NCI-H460 (cell line): ENCODE results near the gene DIPK1A. TPM values are rescaled to one million over a fixed set of nuclear protein-coding genes. Genes with fewer than 3 reads are reported as not detected.

Experiments
- DNase-seq: peaks from one replicate; pipeline ENCODE4 v3.0.0-alpha.2; 2016; ENCODE audit warnings: low read depth; ENCODE audit errors: extremely low read depth
- total RNA-seq: library from RNA; depleted of rRNA; stranded (reverse); fragments of >200 nt; shearing (Covaris generic); gene quantifications from 2 replicates; pipeline ENCODE4 v1.2.3, GENCODE V29; 2014

DIPK1A gene
- total RNA-seq, 1 experiment from 2014 or later: 15.0 TPM

DNA sequence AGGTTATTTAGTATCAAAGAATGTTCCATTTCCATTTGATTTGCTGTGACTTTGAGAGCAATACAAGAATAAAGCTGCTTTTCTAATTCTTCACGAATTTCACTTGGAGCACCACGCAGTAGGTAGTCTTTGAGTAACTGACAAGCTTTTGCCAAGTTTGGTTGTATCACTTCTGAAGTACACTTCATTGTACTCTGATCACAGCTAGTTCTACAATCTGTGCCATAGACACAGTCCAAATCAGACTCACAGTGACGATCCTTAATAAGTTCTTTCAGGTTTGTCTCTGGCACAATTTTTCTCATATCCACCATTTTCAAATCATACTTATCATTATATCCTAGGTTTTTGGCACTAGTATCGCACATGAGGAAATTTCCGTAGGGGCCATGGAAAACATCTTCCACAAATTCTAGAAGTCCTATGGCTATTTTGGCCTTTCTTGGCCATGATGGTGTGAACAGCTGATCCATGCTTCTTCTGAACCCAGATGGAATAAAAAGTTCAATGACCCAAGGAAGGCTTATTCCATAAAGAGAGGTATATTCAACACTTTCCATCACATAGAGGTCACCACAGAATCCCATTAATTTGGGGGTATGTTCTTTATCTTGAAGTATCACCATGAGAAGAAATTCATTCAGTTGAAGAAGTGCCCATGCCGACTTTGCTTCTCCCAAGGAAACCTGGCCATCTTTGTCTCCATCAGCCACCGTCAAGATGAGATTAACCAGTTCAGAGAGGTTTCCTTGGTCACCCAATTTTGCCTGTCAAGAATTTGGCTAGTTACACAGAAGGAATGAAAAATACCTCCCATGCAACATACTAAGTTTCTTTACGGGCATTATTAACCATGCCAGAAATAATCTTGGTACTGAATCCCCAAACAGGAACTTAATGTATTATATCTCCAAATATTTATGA, 117.6 kb downstream of the DIPK1A start:
- no peak for DNase-seq

DNA sequence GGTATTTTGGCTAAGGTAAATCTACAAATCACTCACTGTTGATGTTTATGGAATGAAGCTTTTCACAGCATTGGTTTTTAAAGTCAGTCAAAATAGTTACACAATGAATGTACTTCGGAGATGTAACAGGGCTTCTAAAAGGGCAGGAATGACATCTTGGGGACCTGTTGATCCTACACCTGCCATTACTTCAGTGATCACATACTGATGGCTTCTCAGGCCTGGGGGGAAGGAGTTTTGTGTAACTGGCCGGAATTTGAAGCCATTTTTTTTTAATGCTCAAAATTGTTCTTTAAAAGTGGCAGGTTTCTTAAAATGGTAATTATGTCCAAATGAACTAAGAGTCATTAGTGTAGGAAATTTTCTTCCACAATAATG, 118.2 kb downstream of the DIPK1A start:
- DNase-seq: no peak

DNA sequence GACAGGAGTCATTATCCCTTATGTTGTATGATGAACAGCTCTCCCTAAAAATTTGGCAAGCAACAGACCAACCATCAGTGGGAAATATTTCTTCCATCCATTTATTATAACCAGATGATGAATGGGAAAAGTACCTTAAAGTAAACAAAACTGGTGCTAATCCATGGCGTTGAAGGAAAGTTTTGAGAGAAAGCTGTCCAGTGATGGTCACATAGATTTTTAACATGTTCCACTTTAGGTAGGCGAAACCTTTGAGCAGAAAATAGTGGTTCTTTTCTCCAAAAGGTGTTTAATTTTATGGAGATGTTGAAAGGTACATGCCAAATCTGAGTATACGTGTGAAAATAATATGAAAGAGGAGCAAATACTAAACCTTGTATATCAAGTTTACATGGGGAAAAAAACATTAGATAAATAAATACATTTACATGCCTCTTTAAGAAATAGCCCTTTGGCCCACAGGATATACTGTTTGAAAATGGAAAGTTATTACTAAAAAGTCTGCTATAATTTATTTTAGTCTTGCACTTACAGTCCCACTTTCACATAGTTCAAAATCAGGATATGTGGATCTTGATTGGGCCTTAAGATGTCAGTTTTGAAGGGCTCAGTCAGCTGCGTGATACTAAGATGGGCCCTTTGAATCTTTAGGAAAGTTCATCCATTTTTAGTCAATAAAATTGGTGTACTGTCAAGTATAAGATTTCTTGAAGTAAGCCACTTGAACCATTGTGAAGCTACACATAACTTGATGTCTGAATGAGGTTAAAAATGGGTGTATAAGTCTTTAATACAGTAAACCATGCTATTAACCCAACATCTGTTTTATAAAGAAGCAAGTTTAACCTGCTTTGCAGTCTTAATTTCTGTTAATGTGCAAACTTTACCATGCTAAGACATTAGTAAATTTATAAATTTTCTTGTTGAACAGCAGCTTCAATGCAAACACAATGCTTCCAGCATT, 118.9 kb downstream of the DIPK1A start:
- DNase-seq: no peak

DNA sequence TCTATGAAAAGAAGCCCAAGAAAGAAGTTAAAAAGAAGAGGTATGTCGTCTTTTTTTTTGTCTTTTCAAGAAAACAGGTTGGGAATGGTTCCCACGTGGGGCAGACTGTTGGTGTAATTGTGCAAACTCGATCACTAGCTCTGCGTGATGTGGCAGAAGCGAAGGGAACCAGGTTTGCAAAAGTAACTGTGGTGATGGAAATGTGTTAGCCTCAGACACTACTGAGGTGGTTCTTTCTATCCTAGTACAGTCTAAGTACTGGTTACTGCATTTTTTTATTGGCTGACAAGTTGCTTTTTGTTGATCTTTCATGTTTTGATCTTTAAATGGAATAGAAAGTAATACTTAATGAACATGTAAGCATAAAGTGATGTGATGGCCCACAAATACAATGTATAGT, 120.7 kb downstream of the DIPK1A start:
- no peak for DNase-seq

DNA sequence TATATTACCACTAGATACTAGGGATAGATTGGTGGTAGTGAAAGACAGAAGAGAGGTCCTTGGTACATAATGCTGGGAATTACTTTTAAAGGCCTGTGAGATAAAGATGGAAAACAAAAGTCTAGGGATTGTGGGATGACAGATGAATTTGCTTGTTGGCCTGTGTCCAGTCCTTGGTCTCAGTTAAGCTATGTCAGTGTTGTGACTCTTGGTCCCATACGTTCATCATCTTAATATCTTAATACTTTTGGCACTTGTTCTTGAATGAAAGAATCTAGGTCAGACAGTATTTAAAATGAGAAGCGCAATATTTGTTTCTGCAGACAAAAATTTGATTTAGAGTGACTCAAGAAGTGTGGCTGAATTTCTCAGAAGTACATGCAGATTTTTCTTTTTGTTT, 121.8 kb downstream of the DIPK1A start:
- no peak for DNase-seq

DNA sequence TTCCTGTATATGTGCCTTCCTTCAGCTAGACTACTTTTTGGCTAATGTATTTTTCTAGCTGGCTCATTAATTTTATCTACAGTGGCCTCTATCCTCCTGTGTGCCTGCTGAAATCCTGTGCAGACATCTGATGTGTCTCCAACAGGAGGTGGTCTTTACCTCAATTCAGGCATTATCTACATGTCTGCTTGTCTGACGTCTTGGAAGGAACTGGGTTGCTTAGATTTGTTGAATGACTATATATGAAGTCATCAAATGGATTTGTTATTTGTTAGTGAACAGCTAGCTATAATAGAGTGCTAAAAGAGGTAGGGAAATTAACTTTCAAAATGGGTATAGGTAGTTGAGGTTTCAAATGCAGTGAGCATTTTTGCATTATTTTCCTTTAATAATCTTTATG, 122.7 kb downstream of the DIPK1A start:
- DNase-seq: no peak

DNA sequence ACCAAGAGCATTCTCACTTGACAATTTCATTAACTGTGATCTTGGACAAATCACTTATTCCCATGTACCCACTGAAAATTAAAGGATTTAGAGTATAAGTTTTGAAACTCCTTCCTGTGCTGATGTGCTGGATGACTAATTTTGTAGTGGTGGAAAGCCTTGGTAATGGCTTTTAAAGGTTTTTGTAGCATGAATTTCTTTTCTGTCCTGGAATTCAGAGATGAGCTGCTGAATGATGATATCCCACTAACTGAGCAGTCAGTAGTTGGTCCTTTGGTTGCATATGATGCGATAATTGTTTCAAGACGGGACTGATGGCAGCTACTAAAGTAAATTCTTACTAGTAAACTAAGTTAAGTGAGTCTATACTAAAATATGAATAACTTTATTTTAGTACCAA, 124.2 kb downstream of the DIPK1A start:
- DNase-seq: no peak

DNA sequence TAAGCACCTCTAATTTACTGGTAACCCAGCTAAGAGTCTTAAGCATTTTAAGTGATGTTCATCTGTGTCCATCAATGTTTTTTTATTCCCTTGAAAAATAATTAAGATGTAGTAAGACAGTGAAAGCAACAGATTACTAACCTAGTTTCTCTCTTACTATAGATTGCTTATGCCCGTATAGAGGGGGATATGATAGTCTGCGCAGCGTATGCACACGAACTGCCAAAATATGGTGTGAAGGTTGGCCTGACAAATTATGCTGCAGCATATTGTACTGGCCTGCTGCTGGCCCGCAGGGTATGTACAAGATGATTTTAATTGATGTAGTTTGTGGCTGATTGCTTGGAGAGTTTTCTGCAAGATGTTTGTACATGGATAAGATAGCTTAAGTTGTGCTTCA, 126.6 kb downstream of the DIPK1A start:
- DNase-seq: no peak

DNA sequence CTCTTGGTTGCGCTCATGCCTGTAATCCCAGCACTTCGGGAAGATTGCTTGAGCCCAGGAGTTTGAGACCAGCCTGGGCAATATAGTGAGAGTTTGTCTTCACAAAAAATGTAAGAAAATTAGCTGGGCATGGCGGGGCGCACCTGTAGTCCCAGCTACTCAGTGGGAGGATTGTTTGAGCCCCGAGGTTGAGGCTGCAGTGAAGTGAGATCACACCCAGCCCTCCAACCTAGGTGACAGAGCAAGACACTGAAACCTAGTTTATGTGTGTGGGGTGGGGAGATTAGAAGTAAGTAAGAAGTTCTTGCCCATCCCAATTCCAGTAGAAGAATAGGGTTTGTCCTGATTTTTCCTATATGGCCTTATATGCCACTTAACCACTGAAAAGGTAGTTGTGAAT, 127.4 kb downstream of the DIPK1A start:
- no peak for DNase-seq

DNA sequence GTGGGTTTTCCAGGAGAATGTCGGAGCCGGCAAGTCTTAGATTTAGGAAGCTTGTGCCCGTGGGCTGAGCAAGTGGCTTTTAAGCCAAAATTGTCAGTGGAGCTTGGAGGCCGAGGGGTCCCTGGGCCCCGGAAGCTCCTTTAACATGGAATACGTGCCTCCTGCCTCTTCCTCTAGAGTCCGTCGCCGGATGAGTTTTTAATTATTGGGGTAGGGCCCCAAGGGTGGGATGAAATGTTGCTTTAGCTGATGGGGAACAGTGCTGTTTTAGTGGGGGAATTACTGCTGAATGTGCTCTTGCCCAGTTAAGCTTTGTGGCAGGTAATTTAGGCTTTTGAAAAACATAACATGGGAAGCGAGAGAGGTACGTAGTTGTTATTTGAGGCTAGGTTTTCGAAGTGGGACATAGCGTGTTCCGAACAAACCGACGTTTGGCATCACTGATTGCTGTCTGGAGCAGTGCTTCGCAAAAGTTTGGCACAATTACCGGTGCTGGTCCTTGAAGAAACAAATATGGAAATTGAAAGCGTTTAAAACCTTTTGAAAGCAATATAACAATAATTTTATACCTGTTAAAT, 128.6 kb downstream of the DIPK1A start:
- DNase-seq: no peak

DNA sequence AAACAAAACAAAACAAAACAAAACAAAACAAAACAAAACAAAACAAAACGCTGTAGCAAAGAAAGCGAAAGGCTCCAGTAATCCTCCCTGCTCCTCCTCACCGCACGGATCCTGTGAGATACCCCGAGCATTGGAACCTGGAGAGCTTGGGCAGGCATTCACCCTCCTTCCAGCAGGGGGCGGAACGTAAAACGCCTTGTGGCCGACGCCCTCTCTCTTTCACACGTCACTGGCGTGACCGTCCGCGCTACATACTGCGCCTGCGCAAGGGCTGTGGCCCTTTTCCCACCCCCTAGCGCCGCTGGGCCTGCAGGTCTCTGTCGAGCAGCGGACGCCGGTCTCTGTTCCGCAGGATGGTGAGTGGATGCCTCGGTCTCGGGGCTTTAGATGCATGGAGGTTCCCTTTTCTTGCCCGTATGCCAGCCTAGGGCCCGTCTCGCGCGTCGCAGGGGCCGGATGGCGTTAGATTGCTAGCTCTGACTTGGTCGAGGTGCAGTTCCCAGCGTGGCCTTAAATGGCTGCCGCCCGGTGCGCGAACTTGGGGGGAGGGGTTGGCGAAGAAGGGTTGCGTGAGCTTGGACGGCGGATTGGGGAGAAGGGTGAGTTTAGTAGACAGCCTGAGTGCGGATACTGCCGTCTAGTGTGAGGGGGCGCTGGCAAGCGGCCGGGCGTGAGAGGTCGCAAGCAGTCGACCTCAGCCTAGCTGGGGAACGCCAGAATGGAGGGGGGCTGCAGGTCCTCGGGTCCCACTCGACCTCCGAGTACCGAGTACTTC, 129.3 kb downstream of the DIPK1A start, which contains the start of gene RPL5:
TSS of gene RPL5 (plus strand) at position 279 of the 775 bp plus-strand sequence. CDS start at position 354, 75 bp downstream.
- peak; percentile 96 for DNase-seq

DNA sequence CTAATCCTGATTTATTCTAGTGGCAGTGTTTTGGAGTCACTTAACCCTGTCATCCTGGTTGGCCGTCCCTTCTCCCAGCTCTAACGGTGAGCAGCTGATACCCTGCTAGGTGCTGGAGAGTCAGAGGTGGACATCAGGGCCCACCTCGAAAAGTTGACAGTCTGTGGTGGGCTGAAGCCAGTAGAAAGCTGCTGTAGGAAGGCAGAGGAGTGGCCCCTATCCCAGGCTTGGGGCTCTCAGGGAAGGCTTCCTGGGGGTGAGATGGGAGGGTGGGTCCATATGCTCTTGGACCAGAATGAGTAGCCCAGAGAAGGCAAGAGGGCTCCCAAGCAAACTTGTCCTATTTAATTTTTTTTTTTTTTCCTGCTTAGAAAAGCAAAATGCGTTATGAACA, 129.9 kb downstream of the DIPK1A start:
- DNase-seq: no peak

DNA sequence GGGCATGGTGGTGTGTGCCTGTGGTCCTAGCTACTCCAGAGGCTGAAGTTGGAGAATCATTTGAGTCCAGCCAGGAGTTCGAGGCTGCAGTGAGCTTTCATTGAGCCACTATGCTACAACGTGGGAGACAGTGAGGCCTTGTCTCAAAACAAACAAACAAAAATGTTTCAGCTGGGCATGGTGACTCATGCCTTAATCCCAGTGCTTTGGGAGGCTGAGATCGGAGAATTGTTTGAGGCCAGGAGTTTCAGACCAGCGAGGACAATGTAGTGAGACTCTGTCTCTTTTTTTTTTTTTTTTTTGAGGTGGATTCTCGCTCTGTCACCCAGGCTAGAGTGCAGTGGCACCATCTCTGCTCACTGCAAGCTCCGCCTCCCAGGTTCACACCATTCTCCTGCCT, 134.5 kb downstream of the DIPK1A start:
- peak; percentile 33 for DNase-seq

DNA sequence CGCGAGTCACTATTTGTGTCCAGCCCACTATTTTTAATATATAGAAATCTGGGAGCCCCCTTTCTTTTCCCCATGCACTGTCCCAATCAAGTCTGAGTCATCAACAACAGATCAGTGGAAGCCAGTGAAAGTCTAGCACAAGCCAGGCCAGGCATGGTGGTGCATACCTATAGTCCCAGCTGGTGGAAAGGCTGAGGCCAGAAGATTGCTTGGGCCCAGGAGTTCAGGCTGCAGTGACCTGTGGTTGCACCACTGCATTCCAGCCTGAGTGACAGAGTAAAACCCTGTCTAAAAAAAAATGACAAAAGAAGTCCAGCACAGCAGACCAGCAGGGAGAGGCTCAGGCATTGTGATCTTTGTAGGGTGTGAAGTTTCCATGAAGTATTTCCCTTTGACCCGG, 138.4 kb downstream of the DIPK1A start:
- DNase-seq: no peak

DNA sequence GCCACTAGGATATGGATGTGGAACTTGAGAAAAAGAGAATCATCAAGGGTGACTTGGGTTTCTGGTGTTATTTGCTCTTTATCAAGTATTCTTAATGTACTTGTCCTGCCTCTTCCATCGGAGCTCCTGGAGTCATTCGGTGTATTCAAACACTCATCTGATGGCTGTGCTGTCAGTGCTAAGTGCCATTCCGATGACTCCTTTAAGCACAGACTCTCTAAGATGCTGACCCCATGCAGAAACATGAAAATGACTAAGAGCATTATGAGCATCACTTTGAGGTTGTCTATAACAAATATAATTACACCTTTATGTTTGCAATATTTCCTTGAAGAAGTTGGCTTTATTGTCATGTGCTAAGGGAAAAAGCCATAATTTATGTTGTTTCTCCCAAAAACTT, 140.7 kb downstream of the DIPK1A start:
- no peak for DNase-seq

DNA sequence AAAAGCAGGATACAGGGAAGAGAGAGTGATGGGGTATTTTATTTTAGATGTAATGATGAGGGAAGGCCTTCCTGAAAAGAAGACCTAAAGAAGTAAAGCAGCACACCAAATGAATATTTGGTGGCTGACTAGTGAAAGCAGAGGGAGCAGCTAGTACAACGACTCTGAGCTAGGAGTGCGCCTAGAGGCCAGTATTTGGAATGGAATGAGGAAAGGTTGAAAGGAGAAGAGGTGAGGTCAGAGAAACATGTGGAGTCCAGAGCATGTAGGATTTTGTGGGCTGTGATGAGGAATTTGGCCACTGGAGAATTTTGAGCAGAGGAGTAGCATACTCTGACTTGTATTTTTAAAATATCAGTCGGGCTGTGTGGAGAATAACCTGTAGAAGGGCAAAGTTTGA, 141.2 kb downstream of the DIPK1A start:
- DNase-seq: no peak

DNA sequence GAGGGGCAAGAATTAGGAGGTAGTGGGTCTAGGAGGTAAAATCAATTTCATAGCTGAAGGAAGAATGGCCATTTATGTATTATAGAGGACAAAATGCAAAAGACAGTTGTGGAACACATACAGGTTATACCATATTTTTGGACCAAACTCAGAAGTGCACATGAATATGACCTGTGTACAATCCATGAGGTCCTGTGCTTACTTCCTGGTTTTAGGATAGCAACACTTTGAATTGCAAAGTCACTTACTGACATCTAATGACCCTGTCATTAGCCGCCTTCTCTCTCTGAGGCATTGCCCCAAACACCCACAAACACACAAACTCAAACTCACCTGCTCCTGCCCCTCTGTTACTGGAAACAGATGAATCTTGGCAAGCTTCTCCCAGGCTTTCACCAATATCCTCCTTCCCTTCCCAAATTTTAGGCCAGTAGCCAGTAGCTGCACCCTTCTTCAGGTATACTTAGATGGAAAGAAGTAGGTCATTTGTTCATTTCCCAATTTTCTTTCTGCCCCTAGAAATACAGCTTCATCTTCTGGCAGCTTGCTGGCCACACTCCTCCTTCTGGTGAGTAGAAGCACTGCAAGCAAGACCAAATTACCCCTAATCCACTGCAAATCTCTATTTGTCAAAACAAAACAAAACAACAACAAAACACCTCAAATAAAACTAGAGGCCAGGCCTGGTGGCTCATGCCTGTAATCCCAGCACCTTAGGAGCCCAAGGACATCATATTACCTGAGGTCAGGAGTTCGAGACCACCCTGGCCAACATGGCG, 143.1 kb downstream of the DIPK1A start:
- peak; percentile 22 for DNase-seq

DNA sequence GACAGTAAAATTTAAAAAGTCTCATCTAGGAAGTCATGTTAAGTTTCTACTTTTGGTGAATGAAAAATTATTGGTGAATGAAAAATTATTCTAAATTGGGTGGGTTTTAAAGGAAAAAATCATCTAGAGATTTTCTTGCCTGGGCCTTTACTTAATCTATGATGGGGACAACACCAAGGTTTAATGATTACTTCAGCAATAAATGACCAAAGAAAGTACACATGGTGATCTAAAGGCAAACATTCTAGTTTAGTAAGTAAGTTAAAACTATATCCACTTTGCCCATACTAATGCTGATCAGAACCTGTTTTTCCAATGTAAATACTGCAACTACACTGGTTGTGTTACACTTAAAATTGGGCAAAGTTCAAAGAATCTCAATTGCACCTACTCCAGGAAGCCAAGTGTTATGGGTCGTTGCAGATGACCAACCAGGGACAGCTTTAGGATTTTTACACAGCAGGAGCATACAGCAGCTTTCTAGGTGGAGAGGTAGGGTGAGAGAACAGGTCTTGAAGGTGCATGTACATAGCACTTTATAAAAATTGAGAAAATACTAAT, 144.0 kb downstream of the DIPK1A start:
- no peak for DNase-seq

DNA sequence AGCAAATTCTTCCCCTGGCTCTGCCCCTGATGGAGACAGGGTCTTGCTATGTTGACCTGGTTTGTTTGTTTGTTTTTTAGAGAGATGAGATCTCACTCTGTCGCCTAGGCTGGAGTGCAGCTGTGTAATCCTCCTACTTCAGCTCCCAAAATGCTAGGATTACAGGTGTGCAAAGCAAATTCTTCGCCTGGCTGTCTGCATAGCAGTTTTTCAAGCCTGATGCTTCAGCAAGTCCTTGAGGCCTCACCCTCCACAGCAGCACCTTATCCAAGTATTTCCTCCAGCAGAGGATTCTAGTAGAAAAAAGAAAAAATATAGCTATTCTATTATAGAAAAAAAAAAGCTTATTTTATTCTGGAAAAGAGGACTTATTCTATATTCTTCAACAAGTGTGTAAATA, 144.5 kb downstream of the DIPK1A start:
- no peak for DNase-seq
